ENCODE data around the gene PER3.

The PER3 gene

GRCh38 chr1:7868070-7868780 lies 84.1 kb downstream of the PER3 start:
- TF ChIP-seq, protein P1, sequence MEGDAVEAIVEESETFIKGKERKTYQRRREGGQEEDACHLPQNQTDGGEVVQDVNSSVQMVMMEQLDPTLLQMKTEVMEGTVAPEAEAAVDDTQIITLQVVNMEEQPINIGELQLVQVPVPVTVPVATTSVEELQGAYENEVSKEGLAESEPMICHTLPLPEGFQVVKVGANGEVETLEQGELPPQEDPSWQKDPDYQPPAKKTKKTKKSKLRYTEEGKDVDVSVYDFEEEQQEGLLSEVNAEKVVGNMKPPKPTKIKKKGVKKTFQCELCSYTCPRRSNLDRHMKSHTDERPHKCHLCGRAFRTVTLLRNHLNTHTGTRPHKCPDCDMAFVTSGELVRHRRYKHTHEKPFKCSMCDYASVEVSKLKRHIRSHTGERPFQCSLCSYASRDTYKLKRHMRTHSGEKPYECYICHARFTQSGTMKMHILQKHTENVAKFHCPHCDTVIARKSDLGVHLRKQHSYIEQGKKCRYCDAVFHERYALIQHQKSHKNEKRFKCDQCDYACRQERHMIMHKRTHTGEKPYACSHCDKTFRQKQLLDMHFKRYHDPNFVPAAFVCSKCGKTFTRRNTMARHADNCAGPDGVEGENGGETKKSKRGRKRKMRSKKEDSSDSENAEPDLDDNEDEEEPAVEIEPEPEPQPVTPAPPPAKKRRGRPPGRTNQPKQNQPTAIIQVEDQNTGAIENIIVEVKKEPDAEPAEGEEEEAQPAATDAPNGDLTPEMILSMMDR (conservative IDR thresholded peaks at IDR 0.05; ENCODE audit: control insufficient read depth, insufficient read depth, low read depth, low read length), result no peak
- H3K4me3 ChIP-seq (ENCODE audit: control insufficient read depth, low read depth, low read length), result no peak overlapping the region
- no peak for DNase-seq (ENCODE audit: low read depth)

- TF ChIP-seq, protein P1 (conservative IDR thresholded peaks at IDR 0.05; ENCODE audit: control insufficient read depth, insufficient read depth, low read depth, low read length), result no peak
- no peak overlapping the region for H3K4me3 ChIP-seq (ENCODE audit: control insufficient read depth, low read depth, low read length)
- DNase-seq (ENCODE audit: low read depth), result no peak
Measured at GRCh38 chr1:7869136-7869920, 85.2 kb downstream of the PER3 start.

DNA sequence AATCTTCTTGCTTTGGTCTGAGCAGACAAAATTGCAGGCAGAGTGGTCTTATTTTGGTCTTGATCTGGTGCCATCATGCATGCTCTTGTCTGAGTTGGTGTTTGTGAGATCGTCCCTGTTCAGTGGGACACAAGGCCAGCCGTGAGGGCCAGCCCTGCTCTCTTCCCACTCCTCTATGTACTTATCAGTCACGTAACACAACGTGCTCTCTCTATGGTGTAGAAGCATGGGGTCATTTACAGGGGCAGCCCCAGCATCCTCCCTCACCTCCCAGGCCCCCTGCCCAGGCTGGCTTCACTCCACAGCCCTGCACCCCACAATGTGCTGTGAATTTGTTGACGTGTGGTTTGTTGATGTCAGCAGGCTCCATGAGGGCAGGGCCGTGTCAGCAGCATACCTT lies 87.0 kb downstream of the PER3 start:
- TF ChIP-seq, protein P1 (conservative IDR thresholded peaks at IDR 0.05; ENCODE audit: control insufficient read depth, insufficient read depth, low read depth, low read length), result no peak

DNA sequence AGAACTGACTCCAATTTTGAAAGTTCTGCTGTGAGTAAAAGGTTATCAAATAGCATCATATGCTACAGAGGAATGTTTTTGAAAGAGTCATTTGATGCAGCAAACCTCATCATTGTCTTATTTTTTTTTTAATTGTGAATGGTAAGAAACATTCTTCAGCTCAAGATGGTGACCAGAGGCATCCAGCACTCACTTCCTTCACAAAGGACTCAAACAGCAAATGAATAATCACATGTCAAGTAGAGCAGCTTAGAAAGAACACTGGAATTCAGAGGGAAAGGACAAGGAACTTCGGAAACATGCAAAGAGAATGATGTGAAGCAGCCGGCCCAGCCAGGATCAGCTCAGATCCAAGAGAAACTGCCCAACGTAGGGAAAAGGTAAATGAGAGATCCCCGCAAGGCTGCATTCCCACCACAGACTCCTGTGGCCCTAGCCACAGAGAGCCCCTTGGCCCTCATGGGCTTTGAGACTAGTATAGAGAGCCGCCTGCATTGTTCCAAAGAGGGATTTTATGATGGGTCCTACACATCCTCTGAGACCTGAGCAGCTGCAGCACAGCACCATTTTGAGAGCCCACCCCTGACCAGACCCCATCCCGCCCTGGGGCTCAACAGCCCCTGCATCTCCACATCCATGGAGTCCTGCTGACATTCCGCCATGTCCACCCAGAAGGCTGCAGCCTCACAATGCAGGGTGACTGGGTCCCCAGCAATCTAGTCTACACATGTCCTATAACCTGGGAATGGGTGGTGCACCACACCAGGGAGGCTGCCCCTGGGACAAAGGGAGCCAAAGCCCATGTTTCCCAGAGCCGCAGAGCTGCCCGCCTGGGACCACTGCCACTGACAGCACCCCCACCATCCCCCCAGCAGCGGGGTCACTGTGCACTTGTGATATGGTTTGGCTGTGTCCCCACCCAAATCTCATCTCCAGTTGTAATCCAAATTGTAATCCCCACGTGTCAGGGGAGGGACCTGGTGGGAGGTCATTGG lies 90.0 kb downstream of the PER3 start:
- H3K4me3 ChIP-seq (ENCODE audit: control insufficient read depth, low read depth, low read length), result no peak overlapping the region
- TF ChIP-seq, protein P1 (conservative IDR thresholded peaks at IDR 0.05; ENCODE audit: control insufficient read depth, insufficient read depth, low read depth, low read length), result no peak

More for the DNA sequence above, 87.0 kb downstream of the PER3 start:
- no peak overlapping the region for H3K4me3 ChIP-seq (ENCODE audit: control insufficient read depth, low read depth, low read length)
- DNase-seq (ENCODE audit: low read depth), result no peak

GRCh38 chr1:7878027-7878426 lies 93.9 kb downstream of the PER3 start:
- TF ChIP-seq, protein P1 (conservative IDR thresholded peaks at IDR 0.05; ENCODE audit: control insufficient read depth, insufficient read depth, low read depth, low read length), result no peak
- no peak for DNase-seq (ENCODE audit: low read depth)
- no peak overlapping the region for H3K4me3 ChIP-seq (ENCODE audit: control insufficient read depth, low read depth, low read length)

More for the DNA sequence above, 90.0 kb downstream of the PER3 start:
- DNase-seq (ENCODE audit: low read depth), result no peak

DNA sequence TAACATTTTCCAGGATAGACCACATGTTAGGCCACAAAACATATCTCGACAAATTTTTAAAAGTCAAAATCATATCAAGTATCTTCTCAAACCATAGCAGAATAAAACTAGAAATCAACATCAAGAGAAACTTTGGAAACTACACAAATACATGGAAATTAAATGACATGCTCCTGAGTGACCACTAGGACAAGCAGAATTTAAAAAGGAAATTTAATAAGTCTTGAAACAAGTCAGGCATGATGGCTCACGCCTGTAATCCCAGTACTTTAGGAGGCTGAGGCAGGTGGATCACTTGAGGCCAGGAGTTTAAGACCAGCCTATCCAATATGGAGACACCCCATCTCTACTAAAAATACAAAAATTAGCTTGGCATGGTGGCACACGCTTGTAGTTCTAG lies 95.1 kb downstream of the PER3 start:
- DNase-seq (ENCODE audit: low read depth), result no peak
- TF ChIP-seq, protein P1 (conservative IDR thresholded peaks at IDR 0.05; ENCODE audit: control insufficient read depth, insufficient read depth, low read depth, low read length), result no peak
- no peak overlapping the region for H3K4me3 ChIP-seq (ENCODE audit: control insufficient read depth, low read depth, low read length)
